Neural progenitor cell (in vitro differentiated cells): ENCODE measurements around the gene PDE8B.

Experiments used
- CTCF ChIP-seq: fragments of 200-600 bp; sonication (generic); IDR thresholded peaks from 2 replicates; pipeline ENCODE4 v1.5.1; 2017; ENCODE audit warnings: antibody characterized with exemption, mild to moderate bottlenecking
- EZH2 ChIP-seq: fragments of 200-600 bp; sonication (generic); IDR thresholded peaks from 2 replicates; pipeline ENCODE4 v1.6.1; 2017; ENCODE audit warnings: antibody characterized with exemption, mild to moderate bottlenecking, moderate library complexity
- EZH2phosphoT487 ChIP-seq: fragments of 200-600 bp; sonication (generic); IDR thresholded peaks from 2 replicates; pipeline ENCODE4 v1.6.1; 2017; ENCODE audit warnings: antibody characterized with exemption

DNA sequence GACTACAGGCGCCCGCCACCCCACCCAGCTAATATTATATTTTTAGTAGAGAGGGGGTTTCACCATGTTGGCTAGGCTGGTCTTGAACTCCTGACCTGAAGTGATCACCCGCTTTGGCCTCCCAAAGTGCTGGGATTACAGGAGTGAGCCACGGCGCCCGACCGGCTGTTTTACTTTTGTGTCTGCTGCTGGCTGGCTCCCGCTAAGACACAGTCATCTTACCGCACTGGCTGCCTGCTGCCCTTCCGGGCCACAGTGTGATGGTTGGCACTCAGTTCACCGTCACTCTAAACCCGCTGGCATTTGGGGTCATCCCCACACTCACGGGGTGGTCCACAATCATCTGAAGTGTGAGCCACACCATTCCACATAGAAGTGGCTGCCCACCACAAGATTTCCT lies 188.0 kb downstream of the PDE8B start:
- TF ChIP-seq CTCF, result no peak
- TF ChIP-seq EZH2phosphoT487, result no peak
- no peak for TF ChIP-seq EZH2
